Stimulated activated CD8-positive, alpha-beta memory T cell treated with anti-CD3 and anti-CD28 coated beads, Interleukin-7, amount 100 ng/mL, for 1 hour (primary cell): ENCODE measurements around the gene PPM1M.

Source experiments
- DNase-seq, 2 donors: peaks; one replicate each; pipeline ENCODE4 v3.0.0-alpha.2; 2020; ENCODE audit warnings: low read depth in 2 of 2

PPM1M gene

DNA sequence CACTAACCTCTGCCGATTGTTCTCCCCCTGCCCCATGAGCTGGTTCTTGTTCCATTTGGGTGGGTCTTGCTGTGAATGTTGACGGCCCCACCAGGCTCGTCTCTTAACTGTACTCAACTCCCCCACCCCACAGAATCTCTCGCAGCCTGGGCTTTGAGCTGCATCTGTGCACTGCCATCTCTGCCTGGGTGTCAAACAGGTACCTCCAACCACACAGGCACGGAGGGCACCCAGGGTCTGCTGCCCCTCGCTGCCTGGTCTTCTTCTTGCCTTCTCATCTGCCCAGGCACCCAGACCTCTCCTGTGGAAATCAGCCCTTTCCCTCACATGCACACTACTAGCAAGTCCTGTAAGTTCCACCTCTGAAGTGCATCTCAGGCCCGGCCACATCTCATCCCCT lies 30.2 kb upstream of the PPM1M start:
- no peak for DNase-seq

DNA sequence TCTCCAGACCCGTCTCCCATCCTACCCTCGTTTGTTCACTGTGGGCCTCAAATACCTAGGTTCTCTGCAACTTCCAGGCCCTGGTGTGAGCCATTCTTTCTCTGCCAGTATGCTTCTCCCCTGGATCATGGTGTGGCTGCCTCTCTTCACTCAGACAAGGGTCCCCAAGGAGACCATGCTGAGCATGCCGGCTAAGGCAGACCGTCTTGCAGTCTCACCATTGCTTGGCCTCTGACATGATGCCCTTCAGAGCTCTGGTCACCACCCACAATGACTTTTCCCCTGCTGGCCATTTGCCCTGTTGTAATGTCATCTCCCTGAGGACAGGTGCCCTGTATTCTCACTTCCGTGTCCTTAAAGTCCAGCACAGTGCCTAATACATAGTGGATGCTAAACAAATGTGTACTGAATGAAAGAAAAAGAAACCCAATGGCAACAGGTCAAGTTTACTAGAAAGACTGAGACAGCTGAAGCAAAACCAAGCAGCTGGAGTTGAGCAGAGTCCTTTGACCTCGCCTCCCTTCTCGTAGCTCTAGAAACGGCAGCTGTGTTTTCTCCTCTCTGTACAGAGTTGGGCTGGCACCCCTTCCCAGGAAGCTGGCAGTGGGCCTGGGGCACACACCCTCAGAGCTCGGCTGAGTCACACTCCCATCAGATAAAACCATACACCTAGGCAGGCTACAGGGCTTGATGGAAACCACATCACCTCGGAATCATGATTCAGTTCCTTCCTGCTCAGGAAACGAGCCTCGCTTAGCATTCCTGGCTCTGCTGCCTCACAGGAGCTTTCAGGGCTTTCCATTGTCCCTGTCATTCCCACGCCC lies 28.8 kb upstream of the PPM1M start:
- DNase-seq, result no peak

DNA sequence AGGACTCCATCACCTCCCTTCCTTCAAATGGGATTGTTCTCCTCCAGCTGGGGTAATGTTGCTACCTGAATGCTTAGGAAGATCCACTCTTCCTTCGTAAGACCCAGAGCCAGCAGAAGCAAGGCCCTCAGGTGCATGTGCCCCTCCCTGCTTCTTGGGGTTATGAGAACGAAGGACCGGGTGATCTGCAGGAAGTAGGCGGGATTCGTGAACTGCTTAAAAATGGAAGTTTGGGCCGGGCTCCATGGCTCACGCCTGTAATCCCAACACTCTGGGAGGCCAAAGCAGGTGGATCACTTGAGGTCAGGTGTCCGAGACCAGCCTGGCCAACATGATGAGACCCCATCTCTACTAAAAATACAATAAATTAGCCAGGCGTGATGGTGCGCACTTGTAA lies 28.2 kb upstream of the PPM1M start:
- no peak for DNase-seq

DNA sequence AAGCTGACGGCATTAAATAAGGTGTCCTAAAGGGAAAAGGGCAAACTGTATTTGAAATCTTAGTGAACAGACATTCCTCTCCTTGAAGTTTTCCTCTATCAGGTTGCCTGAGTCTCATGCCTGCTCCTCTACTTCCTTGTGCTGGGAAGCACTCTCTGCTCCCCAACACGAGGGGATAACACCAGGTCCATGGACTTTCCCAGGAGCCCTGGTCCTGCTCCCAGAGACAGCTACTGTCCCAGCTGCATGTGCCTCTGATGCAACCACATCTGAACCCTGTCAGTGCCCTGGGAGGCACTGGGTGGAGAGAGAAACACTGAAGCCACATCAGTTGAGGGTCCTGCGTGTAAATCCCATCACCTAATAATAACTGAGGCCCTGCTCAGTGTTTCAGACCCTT lies 27.5 kb upstream of the PPM1M start:
- no peak for DNase-seq

DNA sequence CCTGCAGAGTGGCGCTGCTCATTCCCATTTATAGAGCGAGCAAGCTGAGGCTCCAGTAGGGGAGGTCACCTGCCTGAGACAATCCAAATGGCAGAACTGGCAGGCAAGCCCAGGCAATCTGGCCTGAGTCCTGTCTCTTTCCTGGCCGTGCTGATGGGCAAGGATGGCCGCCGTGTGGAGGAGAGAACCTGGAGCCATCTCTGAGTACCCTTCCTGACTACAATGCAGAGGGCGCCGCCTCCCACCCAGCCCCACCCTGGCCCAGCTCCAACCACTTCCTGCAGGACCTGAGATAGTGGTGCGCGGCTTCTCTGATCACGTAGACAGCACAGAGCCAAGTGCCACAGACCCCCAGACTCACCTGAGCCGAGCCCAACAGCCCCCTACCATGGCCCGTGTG lies 27.1 kb upstream of the PPM1M start:
- DNase-seq, result no peak

DNA sequence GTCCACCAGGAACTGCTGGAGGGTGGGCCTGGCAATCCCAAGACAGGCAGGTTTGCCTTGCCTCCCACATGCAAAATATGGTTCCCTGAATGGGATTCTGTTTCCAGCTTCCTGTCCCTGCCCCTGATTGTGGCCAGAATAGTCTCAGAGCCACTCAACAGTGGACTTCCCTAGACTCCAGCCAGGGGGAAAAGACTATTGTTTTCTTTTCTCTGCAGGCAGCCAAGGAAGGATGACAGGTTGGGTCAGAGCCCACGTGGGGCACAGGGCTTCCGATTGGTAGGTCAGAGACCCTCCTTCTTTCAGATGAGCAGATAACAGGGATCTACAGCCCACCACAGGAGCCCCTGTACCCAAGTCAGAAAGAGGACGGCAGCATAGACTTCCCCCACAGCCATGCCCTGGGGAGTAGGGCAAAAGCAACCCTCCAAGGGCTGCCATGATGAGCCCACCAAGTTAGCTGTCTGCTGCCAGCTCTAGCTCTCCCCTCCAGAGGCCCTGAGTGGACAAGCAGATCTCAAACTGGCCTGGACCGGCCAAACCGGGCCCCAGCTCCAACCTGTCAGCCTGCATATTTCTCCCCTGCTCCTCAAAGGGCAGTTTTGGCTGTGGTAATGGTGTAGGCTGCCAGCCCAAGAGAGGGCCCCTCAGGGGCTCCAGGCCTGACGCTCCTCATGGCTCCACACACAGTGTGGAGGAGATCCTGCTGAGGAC lies 26.5 kb upstream of the PPM1M start:
- no peak for DNase-seq

DNA sequence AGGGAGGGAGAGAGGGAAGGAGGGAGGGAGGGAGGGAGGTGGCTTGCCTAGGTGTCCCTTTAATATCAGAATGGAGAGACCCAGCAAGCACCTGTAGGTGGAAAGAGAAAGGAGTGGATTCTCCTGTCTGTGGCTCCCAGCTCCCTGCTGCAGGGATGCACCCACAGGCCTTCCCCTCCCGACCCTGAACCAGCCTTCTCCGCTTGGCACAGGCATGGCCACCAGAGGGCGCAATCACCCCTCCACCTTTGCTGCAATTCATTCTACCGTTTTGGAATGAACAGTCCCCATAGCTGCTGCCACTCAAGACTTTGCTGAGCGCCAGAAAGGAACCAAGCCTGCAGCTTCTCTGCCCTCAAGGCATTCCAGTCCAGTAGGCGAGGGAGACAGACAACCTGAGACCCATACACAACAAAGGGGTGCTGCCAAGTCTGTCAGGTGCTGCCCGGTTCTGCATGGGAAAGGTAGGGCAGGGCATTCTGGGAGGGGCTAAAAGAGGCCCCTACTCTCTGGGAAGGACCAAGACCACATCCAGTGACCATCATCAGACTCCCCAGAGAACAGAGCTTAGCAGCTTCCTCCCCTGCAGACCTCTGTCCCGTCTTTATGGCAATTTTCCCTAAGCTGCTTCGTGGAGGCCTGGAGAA lies 25.1 kb upstream of the PPM1M start:
- peak; percentile 71 to 86 for DNase-seq

DNA sequence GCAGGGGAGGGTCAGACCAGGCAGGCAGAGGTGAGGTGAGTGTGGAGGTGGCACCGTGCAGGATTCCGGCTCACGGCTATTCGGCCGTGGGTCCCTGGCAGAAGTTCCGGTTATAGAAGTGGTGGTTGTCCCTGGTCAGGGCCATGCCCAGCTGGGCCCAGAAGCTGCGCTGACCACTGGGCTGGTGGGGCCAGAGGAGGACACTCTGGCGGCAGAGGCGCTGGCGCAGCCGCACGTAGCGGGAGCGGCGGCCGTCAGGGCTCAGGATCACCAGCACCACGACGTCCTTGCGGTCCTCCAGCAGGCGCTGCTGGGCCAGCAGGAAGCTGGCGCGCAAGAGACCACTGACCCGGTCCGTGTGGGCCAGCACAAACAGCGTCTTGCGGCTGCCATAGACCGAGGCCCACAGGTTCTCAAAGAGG lies 24.4 kb upstream of the PPM1M start:
- no peak for DNase-seq

DNA sequence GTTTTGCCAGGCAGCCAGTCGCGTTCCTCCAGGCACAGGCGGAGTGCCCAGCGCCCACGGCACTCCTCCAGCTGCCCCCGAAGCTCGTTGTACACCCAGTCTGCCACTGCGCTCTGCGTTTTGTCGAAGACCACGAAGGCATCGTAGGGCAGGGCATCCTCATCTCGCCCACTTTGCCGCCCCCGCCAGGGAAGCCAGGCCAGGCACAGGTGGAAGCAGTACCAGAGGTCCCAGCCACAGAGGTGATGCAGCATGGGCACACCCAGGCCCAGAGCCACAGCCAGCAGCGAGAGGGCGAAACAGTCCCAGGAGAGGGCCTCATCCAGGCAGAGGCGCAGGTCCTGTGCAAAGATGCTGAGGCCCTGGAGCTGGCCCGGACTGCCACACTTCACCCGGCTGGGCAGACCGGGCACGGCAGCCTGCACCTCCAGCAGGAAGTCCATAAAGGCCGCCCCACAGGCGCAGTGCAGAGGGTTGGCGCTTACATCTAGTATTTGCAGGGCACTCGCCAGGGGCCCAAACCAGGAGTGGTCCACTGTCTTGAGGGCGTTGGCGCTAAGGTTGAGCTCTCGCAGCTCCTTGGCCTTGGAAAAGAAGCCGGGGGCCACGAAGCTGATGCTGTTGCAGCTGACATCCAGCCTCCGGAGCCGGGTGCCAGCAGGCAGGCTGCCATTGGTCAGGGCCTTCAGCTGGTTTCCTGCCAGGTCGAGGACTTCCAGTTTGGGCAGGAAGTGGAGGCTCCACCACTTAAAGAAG lies 23.8 kb upstream of the PPM1M start:
- no peak for DNase-seq

DNA sequence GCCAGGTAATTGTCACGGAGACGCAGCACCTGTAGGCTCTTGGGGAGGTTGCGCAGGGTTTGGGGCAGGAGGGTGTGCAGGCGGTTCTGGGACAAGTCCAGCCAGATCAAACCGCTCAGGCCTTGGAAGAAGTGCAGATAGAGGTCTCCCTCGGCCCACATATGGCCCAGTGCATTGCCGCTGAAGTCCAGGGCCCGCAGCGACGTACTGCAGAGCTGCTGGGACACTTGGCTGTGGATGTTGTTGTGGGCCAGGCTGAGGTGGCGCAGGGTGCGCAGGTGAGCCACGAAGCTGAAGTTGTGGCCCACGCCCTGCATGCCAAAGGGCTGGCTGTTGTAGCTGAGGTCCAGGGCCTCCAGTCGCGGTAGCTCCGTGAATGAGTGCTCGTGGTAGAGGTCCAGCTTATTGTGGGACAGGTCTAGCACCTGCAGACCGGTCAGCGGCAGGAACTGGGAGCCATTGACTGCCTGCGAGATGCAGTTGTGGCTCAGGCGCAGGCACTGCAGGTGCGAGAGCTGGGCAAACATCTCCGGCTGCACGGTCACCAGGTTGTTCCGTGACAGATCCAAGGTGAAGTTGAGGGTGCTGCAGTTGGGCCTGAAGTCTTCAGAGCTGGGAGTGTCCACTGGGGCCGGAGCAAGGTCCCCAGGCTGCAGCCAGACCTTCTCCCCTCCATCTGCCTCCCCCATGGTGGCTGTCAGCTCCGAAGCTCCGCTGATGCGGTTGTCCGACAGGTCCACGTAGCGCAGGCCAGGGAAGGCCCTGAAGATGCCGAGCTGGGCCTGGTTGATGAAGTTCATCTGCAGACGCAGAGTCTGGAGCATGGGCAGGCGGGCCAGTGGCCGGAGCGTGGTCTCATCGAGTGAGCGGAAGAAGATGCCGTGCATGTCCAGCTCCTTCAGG lies 23.0 kb upstream of the PPM1M start:
- no peak for DNase-seq

DNA sequence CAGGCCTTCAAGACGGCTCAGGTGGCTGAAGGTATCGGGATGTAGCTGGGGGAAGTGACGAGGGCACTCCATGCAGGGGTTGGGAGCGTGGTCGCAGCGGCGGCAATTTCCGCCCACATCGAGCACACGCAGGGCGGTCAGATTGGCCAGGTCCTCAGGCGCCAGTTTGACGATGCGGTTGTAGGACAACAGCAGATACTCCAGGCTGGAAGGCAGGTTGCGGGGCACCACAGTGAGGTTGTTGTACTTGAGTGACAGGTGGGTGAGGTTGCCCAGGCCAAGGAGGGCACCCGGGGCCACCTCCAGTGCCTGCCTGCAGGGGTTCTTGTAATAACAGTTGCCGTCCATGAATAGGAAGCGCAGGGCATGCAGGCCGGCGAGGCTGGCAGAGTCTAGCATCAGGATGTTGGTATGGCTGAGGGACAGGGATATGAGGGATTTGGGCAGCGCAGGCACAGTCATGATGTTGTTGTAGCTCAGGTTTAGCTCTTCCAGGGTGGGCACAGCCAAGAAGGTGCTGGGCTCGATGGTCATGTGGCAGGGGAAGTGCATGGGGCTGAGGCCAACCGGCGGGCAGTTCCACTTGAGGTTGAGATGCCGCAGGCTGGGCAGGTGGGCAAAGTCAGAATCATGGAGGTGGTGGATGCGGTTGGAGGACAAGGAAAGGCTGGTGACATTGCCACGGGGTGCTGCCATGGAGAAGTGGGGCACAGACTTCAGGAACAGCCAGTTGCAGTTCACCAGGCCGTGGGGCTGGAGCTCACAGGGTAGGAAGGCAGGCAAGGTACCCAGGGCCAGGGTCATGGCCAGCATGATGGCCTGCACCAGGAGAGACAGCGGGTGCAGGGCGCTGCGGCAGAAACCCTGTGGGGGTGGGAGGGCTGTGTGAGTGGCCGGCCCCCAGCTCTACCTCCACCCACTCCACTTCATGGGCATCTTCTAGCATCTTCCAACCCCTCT lies 21.8 kb upstream of the PPM1M start:
- DNase-seq, result no peak

DNA sequence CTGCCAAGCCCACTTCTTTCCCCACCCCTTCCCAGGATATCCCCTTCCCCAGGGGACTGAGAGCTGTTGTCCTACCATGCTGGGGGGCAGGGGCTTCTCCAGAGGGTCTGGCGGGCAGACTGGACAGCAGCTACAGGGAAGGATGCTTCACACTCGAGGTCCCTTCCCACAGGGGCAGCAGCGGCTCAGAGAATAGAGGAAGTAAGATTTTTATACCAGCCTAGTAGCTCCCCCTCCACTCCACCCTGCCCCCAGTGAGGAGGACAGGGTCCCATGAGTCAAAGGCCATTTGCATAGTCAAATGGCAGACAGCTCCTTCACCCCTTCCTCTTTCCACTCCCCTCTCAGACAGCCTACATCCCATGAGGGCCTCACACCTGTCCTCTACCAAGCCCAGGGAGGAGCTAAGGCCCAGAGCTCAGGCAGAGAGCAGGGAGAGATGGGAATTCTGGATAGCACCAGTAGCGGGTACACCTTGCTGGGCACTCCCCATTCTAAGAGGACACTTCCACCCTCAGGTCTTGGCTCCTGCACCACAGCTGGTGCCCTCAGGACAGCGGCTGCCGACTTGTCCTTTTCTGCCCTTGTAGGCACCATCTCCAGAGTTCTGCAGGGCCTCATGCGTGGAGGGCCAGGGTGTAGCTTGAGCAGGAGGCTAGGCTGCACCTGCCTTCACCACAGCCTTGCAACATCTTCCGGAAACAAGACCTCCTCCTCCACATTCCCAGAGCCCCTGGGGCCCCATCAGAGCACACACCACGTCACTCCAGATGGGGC lies 19.9 kb upstream of the PPM1M start, which contains the start of gene TLR9:
Gene TLR9, minus strand, starts transcription at position 194 of the 777 bp plus-strand sequence. Its CDS starts 116 bp downstream, at position 78.
- DNase-seq, result no peak

DNA sequence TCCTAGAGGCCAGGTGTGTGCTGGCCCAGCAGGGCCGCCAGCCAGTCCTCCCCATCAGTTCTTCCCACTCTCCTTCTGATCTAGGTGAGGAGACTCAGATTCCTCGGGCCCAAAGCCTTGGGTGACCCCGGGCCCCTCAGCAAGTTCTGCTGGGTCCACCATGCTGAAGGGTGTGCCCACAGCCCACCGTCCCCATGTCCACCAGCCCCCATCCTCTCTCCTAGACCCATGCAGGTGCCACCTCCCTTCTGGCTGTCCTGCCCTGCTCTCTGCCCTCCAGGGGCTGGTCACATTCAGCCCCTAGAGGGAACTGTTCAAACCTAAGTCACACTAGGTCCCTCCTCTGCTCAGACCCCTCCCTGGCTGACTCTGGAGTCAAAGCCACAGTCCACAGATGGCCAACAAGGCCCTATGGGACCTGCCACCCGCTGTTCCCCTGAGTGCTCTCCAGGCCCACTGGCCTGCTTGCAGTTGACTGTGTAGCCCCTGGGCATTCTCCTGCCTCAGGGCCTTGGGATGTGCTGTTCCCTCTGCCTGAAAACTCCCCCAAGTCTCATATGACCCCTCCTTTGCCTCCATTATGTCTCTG lies 19.2 kb upstream of the PPM1M start:
- no peak for DNase-seq

DNA sequence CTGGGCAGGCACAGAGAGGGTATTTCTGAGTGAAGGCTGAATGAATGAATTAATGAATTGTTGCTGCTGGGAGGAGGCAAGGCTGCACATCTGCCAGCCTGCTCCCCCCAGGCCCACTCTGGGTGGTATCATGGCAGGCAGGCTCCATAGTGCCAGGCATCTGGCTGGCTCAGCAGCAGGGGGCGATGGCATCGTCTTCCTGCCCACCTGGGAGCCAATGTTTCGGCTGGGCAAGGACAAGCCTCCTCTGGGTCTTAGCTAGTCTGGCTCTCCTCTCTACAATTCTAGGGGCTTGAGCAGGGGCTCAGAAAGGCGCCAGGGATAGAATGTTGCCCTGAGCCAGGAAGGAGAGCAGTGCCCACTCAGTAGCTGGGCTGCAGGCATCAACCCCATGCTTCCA lies 18.4 kb upstream of the PPM1M start:
- no peak for DNase-seq

DNA sequence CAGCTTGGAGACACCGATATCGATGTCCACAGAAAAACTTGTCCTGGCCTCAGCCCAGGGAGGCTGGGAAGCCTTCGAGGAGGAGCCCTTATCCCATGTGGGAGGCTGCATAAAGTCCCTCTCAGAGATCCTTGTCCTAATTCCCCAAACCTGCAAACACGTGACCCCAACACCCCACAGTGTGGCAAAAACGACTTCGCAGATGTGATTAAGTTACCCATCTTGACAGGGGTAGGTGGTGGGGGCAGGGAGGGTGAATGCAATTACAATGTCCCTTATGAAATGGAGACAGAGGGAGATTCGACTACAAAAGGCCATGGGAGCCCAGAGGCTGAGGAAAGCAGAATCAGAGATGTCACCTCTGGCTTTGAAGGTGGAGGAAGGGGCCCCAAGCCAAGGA lies 17.8 kb upstream of the PPM1M start:
- DNase-seq, result no peak

DNA sequence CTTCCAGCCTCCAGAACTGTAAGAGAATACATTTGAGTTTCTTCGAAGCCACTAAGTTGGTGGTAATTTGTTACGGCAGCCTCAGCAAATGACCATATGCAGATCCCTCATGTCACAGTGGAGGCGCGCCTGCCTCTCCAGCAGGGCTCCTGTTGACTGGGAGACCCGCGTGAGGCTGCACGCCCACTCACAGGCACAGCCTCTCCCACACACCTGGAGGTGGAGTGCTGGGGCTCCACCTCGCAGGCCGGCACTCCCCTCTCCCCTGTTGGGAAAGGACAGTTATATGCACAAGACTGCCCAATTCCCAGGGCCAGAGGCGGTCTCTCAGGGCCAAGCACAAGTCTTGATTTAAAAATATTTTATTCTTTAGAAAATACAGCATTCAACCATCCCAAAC lies 17.3 kb upstream of the PPM1M start:
- no peak for DNase-seq

DNA sequence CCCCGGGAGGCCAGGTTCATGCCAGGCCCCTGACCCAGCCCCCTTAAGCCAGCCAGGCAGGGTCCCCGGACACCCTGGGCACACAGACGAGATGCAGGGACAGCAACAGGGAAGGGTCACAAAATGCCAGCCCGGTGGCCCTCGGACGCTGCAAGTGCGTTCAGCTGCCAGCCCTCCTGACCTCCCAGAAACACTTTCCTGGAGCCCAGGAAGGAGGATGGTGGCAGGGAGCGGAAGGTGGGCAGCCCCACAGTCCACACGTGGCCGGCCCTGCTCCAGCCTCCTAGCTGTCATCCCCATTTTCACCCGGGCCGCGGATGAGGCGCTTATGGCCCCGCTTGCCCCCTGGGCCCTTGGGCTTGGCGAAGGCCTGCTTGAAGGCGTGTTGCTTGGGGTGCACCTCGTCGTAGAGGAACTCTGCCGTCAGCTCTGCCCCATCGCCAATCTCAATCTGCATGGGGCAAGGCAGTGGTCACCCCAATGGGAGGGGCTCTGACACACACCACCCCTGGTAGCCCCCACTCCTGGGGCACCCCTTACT lies 16.7 kb upstream of the PPM1M start:
- no peak for DNase-seq

DNA sequence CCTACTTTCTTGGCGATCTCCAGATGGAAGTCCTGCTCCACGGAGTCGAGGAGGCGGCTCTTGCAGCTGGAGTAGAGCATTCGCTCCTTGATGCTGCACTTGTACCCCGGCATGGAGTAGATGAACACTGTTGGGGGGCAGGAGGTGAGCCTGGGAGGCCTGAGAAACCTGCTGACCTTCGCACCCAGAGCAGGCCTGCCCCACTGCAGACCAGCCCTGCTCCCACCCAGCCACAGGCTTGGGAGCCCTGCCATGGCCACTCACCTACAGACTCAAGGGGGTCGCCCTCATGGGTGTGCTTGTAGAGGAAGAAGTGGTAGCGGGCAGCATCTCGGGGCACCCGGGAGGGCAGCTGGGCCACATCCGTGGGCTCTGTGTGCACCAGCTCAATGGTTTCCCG lies 15.9 kb upstream of the PPM1M start:
- DNase-seq, result no peak
